A673 (cell line): ENCODE data around the gene LCN6.

Experiments
- EZH2 ChIP-seq: fragments of 200-600 bp; sonication (generic); IDR thresholded peaks from 2 replicates; pipeline ENCODE4 v1.6.1; 2017; ENCODE audit warnings: borderline replicate concordance, low read depth, mild to moderate bottlenecking, mixed read lengths, antibody characterized with exemption, low read length; ENCODE audit not compliant: poor library complexity, severe bottlenecking
- TF ChIP-seq, protein P1 (sequence below): fragments of 300-800, 200-600 bp; sonication (generic); conservative IDR thresholded peaks from 2 replicates; pipeline ENCODE4 v1.5.1; 2017; ENCODE audit warnings: low read depth, mild to moderate bottlenecking, antibody characterized with exemption, low read length, moderate library complexity, mixed read lengths

DNA sequence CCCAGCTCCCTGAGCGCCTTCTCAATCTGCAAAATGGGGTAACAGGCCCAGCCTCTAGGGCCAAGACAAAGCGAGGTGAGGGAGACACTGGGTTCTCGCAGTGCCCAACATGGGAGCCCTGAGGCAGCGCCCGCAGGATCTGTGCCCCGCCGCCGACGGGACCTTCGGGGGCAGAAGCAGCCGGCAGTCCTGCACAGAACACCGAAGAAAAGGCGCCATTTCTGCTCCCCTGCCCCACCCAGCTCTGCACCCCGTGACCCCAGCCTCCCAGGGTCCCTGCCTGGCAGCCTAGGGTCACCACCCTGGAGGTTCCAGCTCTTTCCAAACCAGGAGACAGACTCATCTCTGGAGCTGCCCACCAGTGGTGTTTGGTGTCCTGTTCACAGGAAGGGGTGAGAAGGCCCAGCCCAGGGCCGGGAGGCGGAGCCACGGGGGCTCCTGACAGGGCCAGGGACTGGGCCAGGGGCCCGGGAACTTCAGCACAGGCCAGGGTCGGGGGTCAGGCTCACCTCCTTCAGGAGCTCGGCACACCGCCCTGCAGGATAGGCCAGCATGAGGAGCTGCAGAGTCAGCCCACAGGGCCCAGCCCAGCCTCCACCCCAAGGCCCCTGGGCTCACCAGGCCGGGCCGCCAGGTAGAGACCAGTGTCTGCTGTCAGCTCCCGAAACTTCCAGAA lies 6.4 kb upstream of the LCN6 start:
- TF ChIP-seq, protein P1, sequence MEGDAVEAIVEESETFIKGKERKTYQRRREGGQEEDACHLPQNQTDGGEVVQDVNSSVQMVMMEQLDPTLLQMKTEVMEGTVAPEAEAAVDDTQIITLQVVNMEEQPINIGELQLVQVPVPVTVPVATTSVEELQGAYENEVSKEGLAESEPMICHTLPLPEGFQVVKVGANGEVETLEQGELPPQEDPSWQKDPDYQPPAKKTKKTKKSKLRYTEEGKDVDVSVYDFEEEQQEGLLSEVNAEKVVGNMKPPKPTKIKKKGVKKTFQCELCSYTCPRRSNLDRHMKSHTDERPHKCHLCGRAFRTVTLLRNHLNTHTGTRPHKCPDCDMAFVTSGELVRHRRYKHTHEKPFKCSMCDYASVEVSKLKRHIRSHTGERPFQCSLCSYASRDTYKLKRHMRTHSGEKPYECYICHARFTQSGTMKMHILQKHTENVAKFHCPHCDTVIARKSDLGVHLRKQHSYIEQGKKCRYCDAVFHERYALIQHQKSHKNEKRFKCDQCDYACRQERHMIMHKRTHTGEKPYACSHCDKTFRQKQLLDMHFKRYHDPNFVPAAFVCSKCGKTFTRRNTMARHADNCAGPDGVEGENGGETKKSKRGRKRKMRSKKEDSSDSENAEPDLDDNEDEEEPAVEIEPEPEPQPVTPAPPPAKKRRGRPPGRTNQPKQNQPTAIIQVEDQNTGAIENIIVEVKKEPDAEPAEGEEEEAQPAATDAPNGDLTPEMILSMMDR = no peak
- TF ChIP-seq EZH2 = no peak
